Amniotic epithelial cell (primary cell): ENCODE measurements around the gene RIN3.

ENCODE experiments used
- DNase-seq: peaks from one replicate; pipeline ENCODE4 v3.0.0-alpha.2; 2010; ENCODE audit warnings: low read depth

Gene RIN3

DNA sequence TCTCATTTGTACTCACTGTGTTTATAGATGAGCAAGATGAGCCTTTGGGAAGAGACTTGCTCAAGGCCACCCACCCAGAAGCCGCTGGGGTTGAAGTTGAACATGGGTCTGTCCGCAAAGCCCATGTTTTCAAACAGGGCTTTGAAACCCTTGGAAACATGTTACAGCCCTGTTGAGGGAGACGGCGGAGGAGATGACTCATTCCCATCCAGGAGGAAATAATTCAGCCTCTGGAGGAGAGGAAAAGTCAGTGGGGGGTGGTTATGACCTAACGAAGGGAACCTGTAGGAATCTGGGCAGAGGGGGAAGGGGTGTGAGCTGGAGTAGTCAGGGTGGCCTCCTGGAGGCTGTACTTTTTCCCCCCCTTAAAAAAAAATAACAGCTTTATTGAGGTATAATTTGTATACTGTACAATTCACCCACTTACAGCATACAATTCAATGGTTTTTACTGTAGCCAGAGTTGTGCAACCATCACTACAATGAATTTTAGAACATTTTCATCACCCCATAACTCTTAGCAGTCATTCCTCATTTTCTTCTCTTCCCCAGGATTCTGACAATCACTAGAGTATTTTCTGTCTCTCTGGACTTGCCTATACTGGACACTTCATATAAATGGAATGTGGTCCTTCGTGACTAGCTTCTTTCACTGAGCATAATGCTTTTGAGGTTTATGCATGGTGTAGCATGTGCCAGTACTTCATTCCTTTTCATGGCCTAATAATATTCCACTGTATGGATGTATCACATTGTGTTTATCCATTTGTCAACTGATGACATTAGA lies 1.9 kb upstream of the RIN3 start:
- DNase-seq, result peak; percentile 96

DNA sequence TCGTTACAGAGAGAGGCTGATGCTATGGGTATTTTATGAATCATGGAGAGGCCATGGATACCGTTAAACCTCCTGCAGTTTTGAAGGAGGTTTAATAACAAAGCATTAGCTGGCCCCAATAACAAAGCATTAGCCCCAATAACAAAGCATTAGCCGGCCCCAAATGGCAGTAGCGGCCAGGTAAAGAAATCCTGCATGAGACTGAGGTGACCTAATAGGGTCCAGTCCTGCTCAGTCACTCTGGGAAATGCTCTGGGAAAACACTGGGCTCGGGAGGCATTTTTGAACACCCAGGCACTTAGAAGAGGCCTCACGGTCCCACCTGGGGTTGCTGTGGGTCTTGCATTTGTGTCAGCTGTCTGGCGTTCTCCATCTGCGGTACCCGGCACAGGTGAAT lies 776 bp upstream of the RIN3 start:
- DNase-seq, result no peak

DNA sequence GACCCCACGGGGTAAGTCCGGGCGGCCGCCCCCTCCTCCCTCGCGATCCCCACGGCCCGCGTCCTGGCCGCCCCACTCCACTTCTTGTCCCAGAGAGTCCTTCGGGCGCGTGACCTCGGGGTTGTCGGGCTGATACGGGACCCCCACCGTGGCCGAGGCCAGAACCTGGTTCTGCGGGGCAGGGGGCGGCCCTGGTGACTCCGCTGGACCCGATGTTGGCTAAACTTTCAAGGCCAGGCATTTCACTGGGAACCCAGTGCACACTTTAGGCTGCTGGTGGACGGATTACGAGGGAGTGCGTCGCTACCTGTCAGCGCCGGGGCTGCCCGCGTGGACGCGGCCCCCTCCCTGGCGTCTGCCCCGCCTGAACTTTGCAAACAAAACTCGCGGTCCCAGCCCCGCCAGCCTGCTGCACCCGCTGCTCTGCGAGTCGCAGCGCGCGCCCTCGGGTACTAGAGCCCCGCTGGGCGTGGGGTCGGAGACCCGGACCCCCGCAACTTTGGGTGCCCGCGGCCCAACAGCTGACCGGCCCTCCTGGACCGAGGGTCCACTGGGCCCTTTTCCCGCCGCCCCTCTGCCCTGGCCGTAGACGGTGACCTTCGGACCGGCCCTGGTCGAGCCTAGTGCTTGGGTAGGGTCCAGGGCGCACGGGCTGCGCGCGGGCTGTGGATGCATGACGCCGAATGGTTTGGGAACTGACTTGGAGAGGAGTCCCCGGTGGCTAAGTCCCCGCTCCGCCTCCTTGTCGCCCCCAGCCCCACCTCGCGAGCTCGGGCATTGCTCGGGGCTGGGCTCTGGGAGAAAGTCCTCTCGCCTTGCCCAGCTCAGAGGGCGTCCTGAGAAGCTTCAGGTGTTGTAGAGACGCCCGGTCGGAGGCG lies 624 bp downstream of the RIN3 start:
- no peak for DNase-seq

DNA sequence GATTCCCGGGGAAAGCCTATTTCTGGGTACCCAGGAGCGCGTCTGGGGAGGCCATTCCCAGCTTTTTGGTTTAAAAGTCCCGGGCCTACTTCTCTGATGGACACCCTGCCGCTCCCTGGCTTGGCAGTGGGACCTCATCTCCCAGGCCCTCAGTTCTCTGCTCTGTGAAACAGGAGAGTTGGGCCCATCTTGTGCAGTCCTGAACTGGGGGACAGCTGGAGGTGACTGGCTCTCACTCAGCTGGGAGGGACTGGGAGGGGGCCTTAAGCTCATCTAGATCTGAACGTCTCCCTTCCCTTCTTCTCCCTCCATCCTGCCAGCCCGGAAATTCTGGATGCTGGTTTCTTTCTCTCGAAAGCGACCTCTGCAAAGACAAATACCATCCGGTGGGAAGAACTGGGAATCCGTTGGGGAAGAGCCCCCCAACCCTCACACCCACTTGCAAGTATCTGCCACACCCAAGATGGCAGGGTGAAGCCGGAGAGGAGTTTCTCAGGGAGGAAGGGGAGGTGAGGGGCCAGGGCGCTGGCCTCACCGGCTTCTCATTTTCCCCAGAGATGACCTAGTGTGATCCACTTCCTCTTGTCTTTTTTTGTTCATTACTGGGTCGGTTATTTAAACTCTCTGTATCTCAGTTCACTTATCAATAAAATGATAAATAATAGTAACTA lies 1.4 kb downstream of the RIN3 start:
- DNase-seq, result no peak

DNA sequence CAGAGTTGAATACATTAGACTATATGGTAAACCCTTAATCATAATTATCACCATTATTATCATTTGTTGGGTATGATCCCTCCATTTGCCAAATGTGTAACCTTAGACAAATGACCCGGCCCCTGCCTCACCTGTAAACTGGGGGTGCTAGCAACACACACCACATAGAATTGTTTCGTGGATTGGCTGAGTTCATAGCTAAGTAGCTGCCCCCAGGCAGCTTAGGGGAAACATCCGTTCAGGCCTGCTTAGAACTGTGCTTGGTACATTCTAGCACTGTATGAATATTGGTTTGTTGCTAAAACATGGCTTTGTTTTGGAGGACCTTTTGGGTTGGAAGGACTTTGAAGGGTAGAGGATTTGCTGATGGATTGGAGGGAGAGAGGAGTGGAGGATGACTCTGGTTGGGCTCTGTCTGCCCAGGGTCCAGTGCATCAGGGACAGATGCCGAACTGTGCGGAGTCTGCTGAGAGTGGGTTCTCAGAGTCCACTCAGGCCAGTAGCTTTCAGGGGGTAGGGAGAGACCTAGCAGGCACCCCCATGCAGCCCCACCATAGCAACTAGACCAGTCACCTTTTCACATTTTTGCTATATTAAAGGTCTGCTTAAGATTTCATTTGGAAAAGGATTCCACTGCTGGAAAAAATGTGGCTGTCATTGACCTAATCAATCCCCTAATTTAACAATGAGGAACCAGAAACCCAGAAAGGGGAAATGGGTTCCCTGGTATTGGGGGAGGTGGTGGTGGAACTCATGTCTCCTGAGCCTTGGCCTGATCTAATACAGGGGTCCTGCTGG lies 2.2 kb downstream of the RIN3 start:
- DNase-seq, result no peak

DNA sequence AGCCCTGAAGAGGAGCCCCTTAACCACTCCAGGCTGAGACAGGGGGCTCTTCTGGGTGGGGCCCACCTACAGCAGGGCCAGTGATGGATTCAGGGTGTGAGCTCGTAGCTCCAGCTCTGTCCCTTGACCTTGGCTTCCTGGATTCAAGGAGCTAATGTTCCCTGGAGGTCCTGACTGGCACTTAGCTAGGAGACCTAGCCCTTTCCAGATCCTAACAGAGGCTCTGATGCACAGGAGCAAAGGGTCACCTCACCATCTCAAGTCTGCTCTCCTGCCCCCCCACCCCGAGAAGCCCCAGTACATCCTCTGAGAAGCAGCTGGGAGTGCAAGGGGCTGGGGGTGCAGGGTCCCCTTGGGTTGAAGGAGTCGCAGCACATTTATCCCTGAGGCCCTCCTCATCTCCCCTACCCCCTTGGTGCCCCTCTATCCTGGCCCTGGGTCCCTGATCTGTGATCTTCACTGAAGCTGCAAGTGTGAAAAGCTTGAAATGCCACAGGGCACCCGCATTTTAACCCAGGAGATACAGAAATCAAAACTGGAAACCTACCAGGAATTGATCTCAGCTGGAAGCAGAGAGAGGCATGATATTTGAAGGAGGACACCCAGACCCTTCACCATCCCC lies 2.9 kb downstream of the RIN3 start:
- no peak for DNase-seq

DNA sequence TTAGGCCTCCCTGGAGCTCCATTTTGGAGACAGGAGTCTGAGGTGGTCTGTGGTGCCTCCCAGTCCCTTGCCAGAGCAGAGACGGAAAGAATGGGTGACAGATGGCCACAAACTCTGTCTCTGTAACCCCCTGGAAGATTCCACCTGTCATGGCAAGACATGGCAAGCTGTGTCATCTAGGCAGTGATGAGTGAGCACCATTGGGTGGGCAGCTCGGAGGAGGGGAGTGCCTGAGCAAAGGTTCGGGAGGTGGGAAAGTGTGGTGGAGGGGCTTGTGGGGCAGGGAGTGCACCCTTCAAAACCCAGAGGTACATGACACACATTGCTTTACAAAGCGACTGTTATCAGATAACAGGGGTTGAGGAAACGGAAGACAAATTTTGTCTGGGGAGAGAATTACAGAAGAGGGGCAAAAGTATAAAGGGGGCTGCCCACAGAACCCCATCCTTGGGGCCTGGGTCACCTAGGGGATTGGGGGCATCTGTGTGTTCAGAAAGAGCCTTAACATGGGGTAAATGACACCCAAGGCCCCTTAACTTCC lies 3.5 kb downstream of the RIN3 start:
- no peak for DNase-seq

DNA sequence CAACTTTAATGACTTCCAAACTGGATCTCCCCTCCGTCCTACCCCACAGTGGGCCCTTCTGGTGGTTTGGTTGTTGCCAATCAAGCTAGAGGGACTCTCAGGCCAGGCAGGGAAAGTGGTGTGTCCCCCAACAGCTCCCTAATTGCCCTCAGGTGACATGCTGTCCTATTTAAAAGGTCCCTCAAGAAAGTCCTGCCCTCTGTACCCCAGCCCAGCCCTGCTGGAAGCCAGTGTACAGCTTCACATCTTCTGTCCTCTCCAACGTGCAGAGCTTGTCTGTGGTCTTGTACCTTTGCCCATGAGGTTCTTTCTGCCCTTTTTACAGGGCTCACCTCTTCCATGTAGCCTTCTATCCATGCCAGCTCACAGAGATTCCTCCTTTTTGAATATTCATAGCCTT lies 4.2 kb downstream of the RIN3 start:
- DNase-seq, result no peak

DNA sequence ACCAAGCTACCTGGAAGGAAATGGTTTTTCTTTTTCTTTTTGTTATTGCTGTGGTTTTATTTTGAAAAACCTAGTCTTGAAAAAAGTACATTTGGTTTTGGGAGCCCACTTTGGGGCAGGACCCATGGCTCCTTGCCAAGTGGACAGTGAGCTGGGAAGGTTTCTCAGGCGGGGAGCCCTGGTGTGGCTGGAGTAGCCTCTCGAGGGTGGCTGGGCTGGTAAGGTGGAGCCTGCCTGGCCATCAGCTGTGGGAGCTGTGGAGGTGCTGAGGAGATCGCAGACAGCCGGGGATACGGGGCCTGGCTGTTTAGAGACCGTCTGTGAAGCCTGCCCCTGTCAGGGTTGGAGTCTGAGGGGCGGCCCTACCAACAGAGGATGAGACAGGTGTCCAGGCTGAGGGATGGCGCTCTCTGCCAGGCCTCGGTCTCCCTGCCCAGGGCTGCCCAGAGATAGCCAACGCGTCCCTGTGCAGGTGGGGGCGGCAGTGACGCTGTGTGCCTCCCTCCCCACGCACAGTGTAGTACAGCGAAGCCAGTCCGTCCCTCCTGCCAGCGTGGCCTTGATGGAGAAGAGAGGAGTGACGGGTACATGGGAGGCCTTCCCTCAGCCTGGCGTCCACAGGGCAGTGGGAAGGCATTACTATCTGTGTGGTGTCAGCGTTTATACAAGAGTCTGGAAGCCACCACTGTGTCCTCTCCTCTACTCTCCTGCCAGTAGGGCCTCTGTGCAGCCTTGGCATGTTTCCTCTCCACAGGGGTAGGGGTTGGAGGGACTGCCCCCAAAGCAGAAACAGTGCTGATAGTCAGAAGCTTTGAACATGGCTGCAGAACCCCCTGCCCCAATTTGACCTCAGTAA lies 5.9 kb downstream of the RIN3 start:
- no peak for DNase-seq

DNA sequence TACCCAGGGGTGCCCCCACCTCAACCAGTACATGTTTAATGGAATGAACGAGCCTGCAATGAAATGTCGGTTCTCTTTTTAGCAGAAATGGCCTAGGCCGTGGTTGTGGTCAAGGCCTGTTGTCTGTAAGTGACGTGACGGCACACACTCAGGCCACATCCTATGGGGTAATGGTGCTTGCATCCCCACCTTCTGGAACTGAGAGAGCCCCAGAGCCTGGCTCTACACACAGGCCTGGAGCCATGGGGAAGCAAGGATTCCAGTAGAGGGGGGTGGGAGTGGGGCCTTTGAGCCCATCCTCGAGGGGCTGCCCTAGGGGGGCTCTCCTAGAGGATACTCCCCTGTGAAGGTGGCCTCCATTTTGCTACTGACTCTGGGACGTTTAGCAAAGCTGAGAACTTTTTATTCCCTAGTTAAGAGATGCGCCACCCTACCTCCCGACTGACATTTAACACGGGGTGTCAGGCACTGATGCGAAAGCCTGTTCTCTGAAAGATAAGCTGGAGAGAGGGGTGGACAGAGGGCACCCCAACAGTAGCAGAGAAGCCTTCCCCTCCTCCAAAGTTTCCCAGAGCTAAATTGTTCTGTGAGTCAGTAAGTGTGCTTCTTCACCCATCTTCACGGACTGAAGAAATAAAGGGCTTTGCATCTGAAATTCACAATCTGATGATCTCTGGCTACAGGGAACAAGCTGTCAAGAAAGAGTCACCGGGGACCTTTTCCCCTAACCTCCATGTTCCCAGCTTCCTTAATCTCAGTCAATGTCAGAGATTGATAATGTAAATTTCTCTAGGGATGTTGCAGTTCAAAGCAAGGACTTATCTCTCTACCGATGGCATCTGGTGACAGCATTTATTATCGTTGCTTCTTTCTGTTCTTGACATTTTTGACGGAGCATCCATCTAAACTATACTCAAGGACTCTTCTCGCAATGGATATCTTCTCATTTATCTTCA lies 6.8 kb downstream of the RIN3 start:
- DNase-seq, result no peak

DNA sequence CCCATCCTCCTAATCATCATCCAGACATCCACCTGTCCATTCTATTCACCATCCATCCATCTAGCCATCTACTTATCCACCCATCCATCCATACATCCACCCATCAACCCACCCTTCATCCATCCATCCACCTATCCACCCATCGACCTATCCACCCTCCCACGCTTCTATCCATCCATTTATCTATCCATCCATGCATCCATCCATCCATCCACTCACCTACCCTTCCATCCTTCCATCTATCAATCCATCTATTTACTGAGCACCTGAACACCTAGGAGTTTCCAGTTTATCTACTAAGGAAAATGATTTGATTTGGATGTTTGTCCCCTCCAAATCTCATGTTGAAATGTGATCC lies 7.5 kb downstream of the RIN3 start:
- no peak for DNase-seq

DNA sequence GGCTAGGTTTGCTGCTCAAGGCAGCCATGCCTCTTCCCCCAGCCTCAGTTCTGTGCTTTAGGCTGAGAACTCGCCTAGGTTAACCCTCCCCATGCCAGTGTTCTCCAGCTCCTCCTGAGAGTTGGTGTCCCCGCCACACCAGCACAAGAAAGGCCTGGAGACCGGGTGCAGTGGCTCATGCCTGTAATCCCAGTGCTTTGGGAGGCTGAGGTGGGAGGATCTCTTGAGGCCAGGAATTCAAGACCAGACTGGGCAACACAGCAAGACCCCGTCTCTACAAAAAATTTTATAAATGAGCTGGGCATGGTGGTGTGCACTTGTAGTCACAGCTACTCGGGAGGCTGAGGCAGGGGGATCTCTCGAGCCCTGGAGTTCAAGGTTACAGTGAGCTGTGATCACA lies 10.2 kb downstream of the RIN3 start:
- DNase-seq, result no peak

DNA sequence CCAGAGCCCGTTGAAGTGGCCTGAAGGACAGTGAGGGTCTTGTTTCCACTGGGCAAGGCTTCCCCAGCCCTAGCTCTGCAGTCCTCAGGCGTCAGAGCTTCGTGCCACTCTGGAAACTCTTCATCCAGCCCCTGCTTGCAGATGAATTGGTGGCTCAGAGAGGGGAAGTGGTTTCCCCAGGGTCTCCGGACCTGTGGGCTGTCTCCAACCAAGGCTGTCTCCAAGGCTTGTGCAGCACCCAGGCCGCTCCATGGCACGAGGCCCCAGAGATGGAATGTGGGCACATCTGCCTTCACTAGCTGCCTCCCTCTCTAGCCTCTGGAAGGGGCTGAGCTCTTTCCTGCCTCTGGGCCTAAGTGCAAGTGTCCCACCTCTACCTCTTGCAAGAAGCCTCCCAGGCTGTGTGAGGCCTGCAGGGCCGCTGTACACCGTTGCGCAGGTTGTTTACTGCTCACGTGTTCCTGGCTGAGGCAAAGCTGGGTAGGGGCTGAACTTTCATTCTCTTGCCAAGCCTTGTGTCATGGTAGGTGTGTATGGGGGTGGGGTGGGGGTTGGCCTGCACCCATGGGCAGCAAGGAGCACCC lies 11.1 kb downstream of the RIN3 start:
- no peak for DNase-seq

DNA sequence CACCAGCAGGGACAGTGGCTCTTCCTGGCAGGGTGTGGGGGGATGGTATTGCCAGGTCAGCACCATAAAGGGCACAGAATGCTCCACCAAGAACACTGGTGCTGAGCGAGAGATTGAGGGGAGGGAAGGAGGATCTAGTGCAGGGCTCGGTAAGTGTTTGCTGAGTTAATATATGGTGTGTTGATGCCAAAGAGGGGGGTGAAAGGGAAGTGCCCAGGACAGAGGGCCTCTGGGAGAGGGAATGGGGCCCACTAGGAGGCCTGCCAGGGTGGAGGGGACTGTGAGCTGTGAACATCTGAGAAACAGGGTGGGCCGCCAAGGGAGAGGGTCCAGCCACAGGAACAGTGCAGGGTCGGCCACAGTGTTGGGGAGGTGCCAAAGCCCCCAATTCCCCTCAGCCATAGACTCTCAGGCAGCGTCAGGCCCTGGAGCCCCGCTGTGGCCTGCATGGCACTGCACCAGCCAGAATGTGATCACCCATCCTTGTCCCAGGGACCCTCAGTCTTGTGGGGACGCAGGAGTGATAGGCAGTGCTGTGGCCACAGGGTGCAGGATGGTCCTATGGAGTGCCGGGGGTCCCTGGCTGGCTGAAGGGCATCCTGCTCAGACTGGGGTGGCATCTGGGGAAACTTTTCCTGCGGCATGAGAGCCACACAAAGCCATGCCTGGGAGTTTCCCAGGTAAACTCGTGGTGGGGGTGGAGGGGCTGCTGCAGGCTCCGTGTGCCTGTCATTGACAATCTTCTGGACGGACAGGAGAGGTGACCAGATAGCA lies 11.9 kb downstream of the RIN3 start:
- no peak for DNase-seq

DNA sequence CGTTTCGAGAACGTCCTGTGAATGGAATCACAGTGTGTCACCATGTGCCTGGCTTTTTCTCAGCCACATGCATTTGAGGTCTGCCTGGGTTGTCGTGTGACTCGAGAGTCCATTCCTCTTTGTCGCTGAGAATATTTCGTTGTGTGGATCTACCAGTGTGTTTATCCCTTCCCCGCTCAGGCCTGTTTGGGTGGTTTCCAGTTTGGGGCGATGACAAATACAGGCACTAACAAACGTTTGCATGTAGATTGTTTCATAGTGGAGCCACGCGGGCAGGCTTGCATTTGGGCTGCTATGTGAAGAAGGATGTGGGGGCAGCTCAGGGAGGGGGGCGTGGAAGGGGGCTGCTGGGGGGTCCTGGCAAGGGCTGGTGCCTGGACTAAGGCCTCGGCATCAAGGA lies 14.1 kb downstream of the RIN3 start:
- no peak for DNase-seq

DNA sequence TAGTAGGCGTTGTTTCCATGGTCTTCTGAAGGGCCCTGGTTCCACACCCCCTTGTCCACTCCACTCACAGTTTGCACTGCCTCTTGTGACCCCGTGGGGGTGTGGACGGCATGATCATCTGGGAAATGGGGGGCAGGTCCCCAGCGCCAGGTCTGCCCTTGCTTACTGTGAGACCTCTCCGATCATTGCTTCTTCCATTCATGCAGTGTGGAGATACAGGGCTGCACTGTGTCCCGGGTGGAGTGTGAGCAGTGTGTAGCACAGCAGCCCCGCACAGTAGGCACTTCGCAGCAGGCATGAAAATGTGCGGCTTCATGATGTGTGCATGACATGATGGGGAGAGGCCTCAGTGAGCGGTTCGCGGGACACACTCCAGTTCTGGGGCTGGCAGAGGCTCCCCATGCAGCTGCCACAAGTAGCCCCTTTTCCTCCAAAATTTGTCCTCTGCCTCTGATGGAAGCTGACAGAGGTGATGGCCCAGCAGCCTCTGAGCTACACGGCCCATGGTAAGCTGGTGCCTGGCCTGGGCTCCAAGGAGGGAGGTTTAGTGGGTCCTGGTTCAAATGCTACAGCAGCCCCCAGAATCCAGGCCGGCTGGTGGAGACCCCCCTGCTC lies 15.0 kb downstream of the RIN3 start:
- no peak for DNase-seq

DNA sequence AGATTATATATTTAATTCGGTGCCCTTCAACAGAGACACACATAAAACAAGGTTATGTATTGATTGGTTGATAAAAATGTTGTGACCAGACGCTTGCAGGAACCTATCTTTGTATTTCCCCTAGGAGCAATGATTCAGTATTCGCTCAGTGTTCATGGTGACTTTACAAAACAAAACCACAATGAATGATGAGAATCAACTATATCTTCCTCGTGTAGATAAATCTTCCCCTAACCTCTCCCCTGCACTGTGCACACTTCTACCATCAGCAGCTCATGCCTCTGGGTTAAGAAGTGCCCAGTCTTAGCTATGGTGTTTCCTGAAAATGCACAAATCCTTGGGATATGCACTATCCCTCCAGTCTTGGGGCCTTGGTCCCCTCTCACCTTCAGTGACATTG lies 16.3 kb downstream of the RIN3 start:
- DNase-seq, result peak; percentile 49
